ENCODE results near the gene GGTLC1. TPM values are rescaled to one million over a fixed set of nuclear protein-coding genes. Genes with fewer than 3 reads are reported as not detected.

Gene GGTLC1
- total RNA-seq, 2 experiments from 2014 or later: not detected

Other genes starting within 250 kb of the GGTLC1 start
- gene CST1, start 237.8 kb downstream of the GGTLC1 start, total RNA-seq: not detected
- not detected for gene CST2, start 162.1 kb downstream of the GGTLC1 start, total RNA-seq
- gene CST5, start 109.0 kb downstream of the GGTLC1 start, total RNA-seq: not detected

All from activated CD4-positive, alpha-beta T cell treated with anti-CD3 and anti-CD28 coated beads for 36 hours (primary cell).